MM.1S (cell line): ENCODE results near the gene TUBB4A.
A peak's percentile ranks its signal among the peaks of the same experiment; 100 is the strongest.

Experiments used
- DNase-seq: peaks from one replicate; pipeline ENCODE4 v3.0.0-alpha.2; 2015
- H2AFZ ChIP-seq: fragments of 300-600 bp; sonication (generic); 2 replicates; pipeline ENCODE4 v1.6.0; 2016; ENCODE audit warnings: antibody characterized with exemption, low read length
- H3F3A ChIP-seq: fragments of 300-600 bp; sonication (generic); 2 replicates; pipeline ENCODE4 v1.6.1; 2016; ENCODE audit warnings: mild to moderate bottlenecking, antibody characterized with exemption, low read length, moderate library complexity, mixed read lengths; ENCODE audit not compliant: insufficient read depth
- H3K27ac ChIP-seq: fragments of 300-600 bp; sonication (generic); 2 replicates; pipeline ENCODE4 v1.5.1; 2016; ENCODE audit warnings: mild to moderate bottlenecking, low read length
- H3K27me3 ChIP-seq: fragments of 300-600 bp; sonication (generic); replicated peaks from 2 replicates; pipeline ENCODE4 v1.6.0; 2016; ENCODE audit warnings: low read length; ENCODE audit not compliant: insufficient read depth
- H3K36me3 ChIP-seq: fragments of 300-600 bp; sonication (generic); replicated peaks from 2 replicates; pipeline ENCODE4 v1.6.1; 2016; ENCODE audit warnings: mild to moderate bottlenecking, low read length, mixed read lengths; ENCODE audit not compliant: insufficient read depth
- H3K4me1 ChIP-seq: fragments of 300-600 bp; sonication (generic); 2 replicates; pipeline ENCODE4 v1.6.1; 2016; ENCODE audit warnings: low read length, mixed read lengths
- H3K4me2 ChIP-seq: fragments of 300-600 bp; sonication (generic); 2 replicates; pipeline ENCODE4 v1.6.0; 2016; ENCODE audit warnings: low read depth, low read length
- H3K4me3 ChIP-seq: fragments of 300-600 bp; sonication (generic); 2 replicates; pipeline ENCODE4 v1.5.1; 2016; ENCODE audit warnings: low read length, mixed read lengths
- H3K79me2 ChIP-seq: fragments of 300-600 bp; sonication (generic); 2 replicates; pipeline ENCODE4 v1.6.1; 2016; ENCODE audit warnings: mixed run types, low read length, mixed read lengths
- H3K9ac ChIP-seq: fragments of 300-600 bp; sonication (generic); 2 replicates; pipeline ENCODE4 v1.6.1; 2016; ENCODE audit warnings: low read length, mixed read lengths
- H3K9me2 ChIP-seq: fragments of 300-600 bp; sonication (generic); replicated peaks from 2 replicates; pipeline ENCODE4 v1.6.1; 2016; ENCODE audit warnings: mild to moderate bottlenecking, low read length, mixed read lengths; ENCODE audit not compliant: insufficient read depth
- H3K9me3 ChIP-seq: fragments of 300-600 bp; sonication (generic); replicated peaks from 2 replicates; pipeline ENCODE4 v1.6.1; 2016; ENCODE audit warnings: mild to moderate bottlenecking, low read length, mixed read lengths; ENCODE audit not compliant: insufficient read depth
- H4K20me1 ChIP-seq: fragments of 300-600 bp; sonication (generic); 2 replicates; pipeline ENCODE4 v1.6.1; 2016; ENCODE audit warnings: mild to moderate bottlenecking, low read length, moderate library complexity, mixed read lengths; ENCODE audit not compliant: insufficient read depth
- EZH2 ChIP-seq: fragments of 300-600 bp; sonication (generic); optimal IDR thresholded peaks from 2 replicates; pipeline ENCODE3; 2017; ENCODE audit warnings: low read depth, mild to moderate bottlenecking, antibody characterized with exemption, low read length, mixed read lengths
- EZH2phosphoT487 ChIP-seq: fragments of 300-600 bp; sonication (generic); IDR thresholded peaks from 2 replicates; pipeline ENCODE4 v1.6.1; 2018; ENCODE audit warnings: antibody characterized with exemption, low read length
- TF ChIP-seq, protein P1 (sequence below): fragments of 300-600 bp; sonication (generic); IDR thresholded peaks from 2 replicates; pipeline ENCODE4 v1.5.1; 2016; ENCODE audit warnings: antibody characterized with exemption, low read length, mixed read lengths

The TUBB4A gene

DNA sequence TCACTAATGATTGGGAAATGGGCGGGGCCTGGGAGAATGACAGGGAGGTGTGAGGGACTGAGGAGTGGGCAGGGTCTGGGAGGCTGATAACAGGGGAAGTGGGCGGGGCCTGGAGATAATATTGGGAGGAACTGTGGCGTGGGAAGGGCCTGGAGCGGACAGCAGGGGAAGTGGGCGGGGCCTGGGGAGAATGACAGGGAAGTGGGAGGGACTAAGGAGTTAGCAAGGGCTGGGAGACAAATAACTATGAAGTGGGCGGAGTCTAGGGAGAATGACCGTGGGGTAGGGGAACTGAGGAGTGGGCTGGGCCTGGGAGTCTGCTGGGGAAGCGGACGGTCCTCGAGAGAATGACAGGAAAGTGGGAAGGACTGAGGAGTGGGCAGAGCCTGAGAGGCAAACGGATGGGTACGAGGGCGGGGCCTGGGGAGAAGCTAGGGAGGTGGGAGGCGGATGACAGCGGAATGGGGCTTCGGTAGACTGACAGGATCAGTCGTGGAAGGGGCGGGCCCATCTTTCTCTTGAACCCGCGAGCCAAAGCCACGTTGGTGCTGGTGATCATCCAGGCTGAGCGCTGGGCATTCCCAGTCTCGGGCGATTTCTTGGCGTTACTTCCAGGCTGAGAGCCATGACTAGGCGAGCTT lies 14.0 kb upstream of the TUBB4A start:
- Histone ChIP-seq H3K9me3 (no peaks in the 10 kb centered on the region), H4K20me1 (no peaks in the 10 kb centered on the region), H3K9me2 (no peaks in the 10 kb centered on the region), H3K27me3 (no peaks in the 10 kb centered on the region; the same call in 1 of the 2 replicates), H3K9ac (peak overlapping the region; percentile 75), H3K4me3 (peak overlapping the region; percentile 81), H3K4me1 (peaks cover 15% of the 10 kb centered on the region), H3K79me2 (no peaks in the 10 kb centered on the region), H2AFZ (peak overlapping the region; percentile 89), H3K27ac (peak overlapping the region; percentile 44; the same call in 1 of the 2 replicates), H3K36me3 (no peaks in the 10 kb centered on the region), H3K4me2 (peak overlapping the region; percentile 96), H3F3A (peaks cover 17% of the 10 kb centered on the region)
- DNase-seq, result peak; percentile 86
- TF ChIP-seq, protein P1, sequence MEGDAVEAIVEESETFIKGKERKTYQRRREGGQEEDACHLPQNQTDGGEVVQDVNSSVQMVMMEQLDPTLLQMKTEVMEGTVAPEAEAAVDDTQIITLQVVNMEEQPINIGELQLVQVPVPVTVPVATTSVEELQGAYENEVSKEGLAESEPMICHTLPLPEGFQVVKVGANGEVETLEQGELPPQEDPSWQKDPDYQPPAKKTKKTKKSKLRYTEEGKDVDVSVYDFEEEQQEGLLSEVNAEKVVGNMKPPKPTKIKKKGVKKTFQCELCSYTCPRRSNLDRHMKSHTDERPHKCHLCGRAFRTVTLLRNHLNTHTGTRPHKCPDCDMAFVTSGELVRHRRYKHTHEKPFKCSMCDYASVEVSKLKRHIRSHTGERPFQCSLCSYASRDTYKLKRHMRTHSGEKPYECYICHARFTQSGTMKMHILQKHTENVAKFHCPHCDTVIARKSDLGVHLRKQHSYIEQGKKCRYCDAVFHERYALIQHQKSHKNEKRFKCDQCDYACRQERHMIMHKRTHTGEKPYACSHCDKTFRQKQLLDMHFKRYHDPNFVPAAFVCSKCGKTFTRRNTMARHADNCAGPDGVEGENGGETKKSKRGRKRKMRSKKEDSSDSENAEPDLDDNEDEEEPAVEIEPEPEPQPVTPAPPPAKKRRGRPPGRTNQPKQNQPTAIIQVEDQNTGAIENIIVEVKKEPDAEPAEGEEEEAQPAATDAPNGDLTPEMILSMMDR, result no peak
- TF ChIP-seq EZH2phosphoT487 (no peak), EZH2 (no peak)

GRCh38 chr19:6514926-6515544 lies 12.9 kb upstream of the TUBB4A start:
- H3K79me2 ChIP-seq, result no peaks in the 10 kb centered on the region
- TF ChIP-seq EZH2 (no peak), EZH2phosphoT487 (no peak)
- TF ChIP-seq, protein P1, result no peak
- H3K9me3 ChIP-seq, result no peaks in the 10 kb centered on the region
- no peak overlapping the region for H3K9ac ChIP-seq
- H2AFZ ChIP-seq, result no peak overlapping the region
- H3K4me3 ChIP-seq, result no peak overlapping the region
- H3K36me3 ChIP-seq, result no peaks in the 10 kb centered on the region
- H3K4me1 ChIP-seq, result peaks cover 15% of the 10 kb centered on the region
- H3K27ac ChIP-seq, result no peak overlapping the region
- H3K9me2 ChIP-seq, result no peaks in the 10 kb centered on the region
- no peaks in the 10 kb centered on the region; the same call in 1 of the 2 replicates for H3K27me3 ChIP-seq
- no peak overlapping the region for H3K4me2 ChIP-seq
- no peaks in the 10 kb centered on the region for H4K20me1 ChIP-seq
- DNase-seq, result no peak
- H3F3A ChIP-seq, result peaks cover 17% of the 10 kb centered on the region

- H3K27me3 ChIP-seq, result no peaks in the 10 kb centered on the region; the same call in 1 of the 2 replicates
- no peak overlapping the region for H3K4me2 ChIP-seq
- H3K4me3 ChIP-seq, result no peak overlapping the region
- no peaks in the 10 kb centered on the region for H4K20me1 ChIP-seq
- H3K79me2 ChIP-seq, result no peaks in the 10 kb centered on the region
- no peak overlapping the region for H3K9ac ChIP-seq
- TF ChIP-seq EZH2 (no peak), EZH2phosphoT487 (no peak)
- TF ChIP-seq, protein P1, result no peak
- no peaks in the 10 kb centered on the region for H3K9me2 ChIP-seq
- peaks cover 15% of the 10 kb centered on the region for H3K4me1 ChIP-seq
- no peak overlapping the region for H3K27ac ChIP-seq
- peaks cover 14% of the 10 kb centered on the region for H3F3A ChIP-seq
- no peaks in the 10 kb centered on the region for H3K9me3 ChIP-seq
- no peak for DNase-seq
- no peaks in the 10 kb centered on the region for H3K36me3 ChIP-seq
- H2AFZ ChIP-seq, result no peak overlapping the region
Observed at GRCh38 chr19:6514089-6514488, 12.0 kb upstream of the TUBB4A start.
